GM11168 (cell line): ENCODE measurements around the gene CDC16.

Experiments used
- in situ Hi-C: fragments of 300-500 bp; cut with MboI; formaldehyde crosslinking; loops from one replicate; pipeline ENCODE4 v1.12.0; 2022; ENCODE audit warnings: low sequenced_read_pairs; ENCODE audit not compliant: unreplicated experiment

CDC16 gene

GRCh38 chr13:114296448-114296847 lies 61.8 kb downstream of the CDC16 start:
- in situ Hi-C loops: no loop called here

GRCh38 chr13:114296902-114297301 lies 62.2 kb downstream of the CDC16 start:
- in situ Hi-C loops: no loop called here

- in situ Hi-C loops: no loop called here
Observed at GRCh38 chr13:114298866-114299265, 64.2 kb downstream of the CDC16 start.

- in situ Hi-C loops: no loop called here
Observed at GRCh38 chr13:114299604-114300305, 65.1 kb downstream of the CDC16 start.

- in situ Hi-C loops: no loop called here
Observed at GRCh38 chr13:114303700-114304327, 69.1 kb downstream of the CDC16 start.

- in situ Hi-C loops: no loop called here
Observed at GRCh38 chr13:114304346-114305034, 69.8 kb downstream of the CDC16 start.

GRCh38 chr13:114309086-114309485 lies 74.4 kb downstream of the CDC16 start:
- in situ Hi-C loops: no loop called here

GRCh38 chr13:114309806-114310410 lies 75.2 kb downstream of the CDC16 start:
- in situ Hi-C loops: no loop called here

- in situ Hi-C loops: no loop called here
Observed at GRCh38 chr13:114310956-114311355, 76.3 kb downstream of the CDC16 start.

- in situ Hi-C loops: no loop called here
Observed at GRCh38 chr13:114311387-114311786, 76.7 kb downstream of the CDC16 start.

GRCh38 chr13:114311908-114312307 lies 77.2 kb downstream of the CDC16 start:
- in situ Hi-C loops: no loop called here

- in situ Hi-C loops: no loop called here
Observed at GRCh38 chr13:114313061-114313860, 78.6 kb downstream of the CDC16 start.

GRCh38 chr13:114314074-114314912 lies 79.6 kb downstream of the CDC16 start, which contains the start of gene CHAMP1:
CHAMP1 (plus strand) TSS chr13:114314503; CDS start chr13:114323843, 9,340 bp downstream.
- in situ Hi-C loops: no loop called here

GRCh38 chr13:114315074-114315785 lies 80.5 kb downstream of the CDC16 start:
- in situ Hi-C loops: no loop called here

- in situ Hi-C loops: no loop called here
Observed at GRCh38 chr13:114318624-114319023, 83.9 kb downstream of the CDC16 start.

GRCh38 chr13:114319441-114319913 lies 84.8 kb downstream of the CDC16 start:
- in situ Hi-C loops: no loop called here

- in situ Hi-C loops: no loop called here
Observed at GRCh38 chr13:114320065-114320464, 85.4 kb downstream of the CDC16 start.

GRCh38 chr13:114321256-114321655 lies 86.6 kb downstream of the CDC16 start:
- in situ Hi-C loops: no loop called here
